ENCODE measurements around the gene HEXD.
"Not testable (repeated sequence)": the region's sequence is repeated elsewhere in the genome, so short reads cannot be mapped to it uniquely, and the experiment has no call there.

HEXD gene

DNA sequence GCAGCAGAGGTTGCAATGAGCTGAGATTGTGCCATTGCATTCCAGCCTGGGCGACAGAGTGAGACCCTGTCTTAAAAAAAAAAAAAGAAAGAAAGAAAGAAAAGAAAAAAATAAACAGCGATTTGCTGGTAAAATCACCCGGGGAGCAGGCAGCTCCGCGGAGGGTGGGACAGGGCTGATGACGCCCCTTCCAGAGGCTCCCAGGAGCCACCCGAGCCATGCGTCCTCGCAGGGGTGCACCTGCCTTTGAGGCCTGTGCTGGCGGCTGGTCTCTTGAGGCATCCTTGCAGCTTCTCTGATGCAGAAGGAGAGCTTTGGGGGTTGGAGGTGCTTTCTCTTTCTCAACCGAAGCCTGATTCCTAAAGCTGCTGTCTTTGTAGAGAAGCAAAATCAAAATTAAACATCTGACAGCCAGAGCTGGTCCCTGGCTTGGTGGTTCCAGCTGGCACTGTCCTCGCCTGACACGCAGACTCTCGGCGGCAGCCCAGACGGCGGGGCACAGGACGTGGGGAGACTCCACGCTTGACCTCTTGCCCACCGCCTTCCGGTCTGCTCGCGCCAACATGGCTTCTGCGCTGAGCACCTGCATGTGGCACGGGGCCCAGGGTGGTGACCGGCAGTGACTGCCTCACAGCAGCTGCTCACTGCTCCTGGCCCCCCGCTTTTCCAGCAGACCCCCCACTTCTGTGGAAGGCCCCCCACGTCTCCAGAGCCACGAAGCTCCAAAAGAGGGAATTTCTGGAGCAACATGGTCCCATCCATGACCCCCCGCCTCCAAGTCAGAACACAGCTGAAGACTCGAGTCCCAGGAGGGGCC is 40.0 kb upstream of the HEXD start:
- TF ChIP-seq FOXK2 (IDR thresholded peaks at IDR 0.05) (no peak), L3MBTL2 (conservative IDR thresholded peaks at IDR 0.05) (no peak)
- TF ChIP-seq, protein P1, sequence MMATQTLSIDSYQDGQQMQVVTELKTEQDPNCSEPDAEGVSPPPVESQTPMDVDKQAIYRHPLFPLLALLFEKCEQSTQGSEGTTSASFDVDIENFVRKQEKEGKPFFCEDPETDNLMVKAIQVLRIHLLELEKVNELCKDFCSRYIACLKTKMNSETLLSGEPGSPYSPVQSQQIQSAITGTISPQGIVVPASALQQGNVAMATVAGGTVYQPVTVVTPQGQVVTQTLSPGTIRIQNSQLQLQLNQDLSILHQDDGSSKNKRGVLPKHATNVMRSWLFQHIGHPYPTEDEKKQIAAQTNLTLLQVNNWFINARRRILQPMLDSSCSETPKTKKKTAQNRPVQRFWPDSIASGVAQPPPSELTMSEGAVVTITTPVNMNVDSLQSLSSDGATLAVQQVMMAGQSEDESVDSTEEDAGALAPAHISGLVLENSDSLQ (IDR thresholded peaks at IDR 0.05) = no peak
- CTCF ChIA-PET = interaction anchor here (1.0 to 1.3 kb wide), 2 partner anchors 12 to 172 kb away, joined by 3 read pairs; no protein-coding TSS in a partner anchor
- POLR2A ChIA-PET = interaction anchor here (1.0 to 1.4 kb wide), 3 partner anchors 10 to 16 kb away, joined by 3 to 4 read pairs (median 3); no protein-coding TSS in a partner anchor
- DNase-seq (ENCODE audit: extremely low spot score) = no peak

DNA sequence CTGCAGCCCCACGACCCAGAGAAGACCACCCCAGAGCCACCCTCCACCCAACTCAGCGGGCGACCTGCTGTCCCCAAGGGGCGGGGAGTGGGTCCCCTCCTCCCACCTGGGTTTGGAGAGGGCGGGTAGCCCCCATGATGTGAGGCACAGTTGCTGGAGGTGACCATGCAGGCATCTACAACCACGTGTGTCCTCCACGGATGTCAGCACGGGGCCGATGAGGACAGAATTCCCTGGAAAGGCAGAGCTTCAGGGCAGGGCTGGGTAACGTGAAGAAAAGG is 39.5 kb upstream of the HEXD start:
- POLR2A ChIA-PET = interaction anchor here (1.0 to 1.4 kb wide), 3 partner anchors 11 to 16 kb away, joined by 3 to 4 read pairs (median 3); no protein-coding TSS in a partner anchor
- no peak for DNase-seq (ENCODE audit: extremely low spot score)
- TF ChIP-seq NFRKB (IDR thresholded peaks at IDR 0.05) (no peak), LEF1 (IDR thresholded peaks at IDR 0.05; ENCODE audit: borderline replicate concordance) (no peak), FOXM1 (IDR thresholded peaks at IDR 0.05; ENCODE audit: borderline replicate concordance) (no peak), SP1 (IDR thresholded peaks at IDR 0.05) (no peak), TARDBP (IDR thresholded peaks at IDR 0.05) (no peak)
- CTCF ChIA-PET = interaction anchor here (1.0 to 1.3 kb wide), 2 partner anchors 13 to 172 kb away, joined by 3 read pairs; no protein-coding TSS in a partner anchor

DNA sequence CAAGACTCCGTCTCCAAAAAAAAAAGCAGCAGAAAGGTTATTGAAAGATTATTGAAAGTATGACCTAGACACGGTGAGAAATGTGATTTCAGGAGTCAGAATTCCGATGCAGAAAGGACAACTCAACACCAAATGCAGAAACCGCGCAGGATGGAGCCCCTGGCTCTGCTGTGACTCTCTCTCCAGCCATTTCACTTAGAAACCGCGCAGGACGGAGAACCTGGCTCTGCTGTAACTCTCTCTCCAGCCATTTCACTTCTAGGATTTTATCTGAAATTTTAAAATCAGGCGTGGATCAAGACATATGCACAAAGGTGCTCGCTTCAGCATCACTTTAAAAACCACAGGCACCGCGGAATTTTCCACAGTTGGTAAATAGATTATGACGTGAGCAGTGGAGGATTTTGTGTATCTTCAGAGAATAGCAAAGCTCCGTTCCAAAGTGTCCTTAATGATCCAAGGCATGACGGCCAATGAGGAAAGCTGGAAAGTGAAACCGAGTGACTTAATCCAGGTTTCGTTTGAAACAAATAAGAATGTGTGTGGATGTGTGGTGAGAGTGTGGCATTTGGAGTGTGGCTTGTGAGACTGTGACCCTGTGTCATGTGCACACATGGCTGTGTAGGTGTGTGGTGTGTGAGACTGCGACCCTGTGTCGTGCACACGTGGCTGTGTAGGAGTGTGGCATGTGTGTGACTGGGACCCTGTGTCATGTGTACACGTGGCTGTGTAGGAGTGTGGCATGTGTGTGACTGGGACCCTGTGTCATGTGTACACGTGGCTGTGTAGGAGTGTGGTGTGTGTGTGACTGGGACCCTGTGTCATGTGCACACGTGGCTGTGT is 37.1 kb upstream of the HEXD start:
- TF ChIP-seq FOXM1 (IDR thresholded peaks at IDR 0.05; ENCODE audit: borderline replicate concordance) = no peak
- no peak for TF ChIP-seq L3MBTL2 (conservative IDR thresholded peaks at IDR 0.05)
- no peak for TF ChIP-seq SP1 (IDR thresholded peaks at IDR 0.05)
- no peak for TF ChIP-seq ELF4 (IDR thresholded peaks at IDR 0.05)
- no peak for DNase-seq (ENCODE audit: extremely low spot score)
- ChIA-PET POLR2A (no interaction called here), CTCF (no interaction called here)

DNA sequence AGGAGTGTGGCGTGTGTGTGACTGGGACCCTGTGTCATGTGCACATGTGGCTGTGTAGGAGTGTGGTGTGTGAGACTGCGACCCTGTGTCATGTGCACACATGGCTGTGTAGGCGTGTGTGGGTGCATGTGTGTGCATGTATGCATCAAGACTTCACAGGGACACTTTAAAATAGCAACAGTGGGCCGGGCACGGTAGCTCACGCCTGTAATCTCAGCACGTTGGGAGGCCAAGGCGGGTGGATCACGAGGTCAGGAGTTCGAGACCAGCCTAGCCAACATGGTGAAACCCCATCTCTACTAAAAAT is 36.5 kb upstream of the HEXD start:
- DNase-seq (ENCODE audit: extremely low spot score); CTCF ChIA-PET; POLR2A ChIA-PET: not testable (repeated sequence)

DNA sequence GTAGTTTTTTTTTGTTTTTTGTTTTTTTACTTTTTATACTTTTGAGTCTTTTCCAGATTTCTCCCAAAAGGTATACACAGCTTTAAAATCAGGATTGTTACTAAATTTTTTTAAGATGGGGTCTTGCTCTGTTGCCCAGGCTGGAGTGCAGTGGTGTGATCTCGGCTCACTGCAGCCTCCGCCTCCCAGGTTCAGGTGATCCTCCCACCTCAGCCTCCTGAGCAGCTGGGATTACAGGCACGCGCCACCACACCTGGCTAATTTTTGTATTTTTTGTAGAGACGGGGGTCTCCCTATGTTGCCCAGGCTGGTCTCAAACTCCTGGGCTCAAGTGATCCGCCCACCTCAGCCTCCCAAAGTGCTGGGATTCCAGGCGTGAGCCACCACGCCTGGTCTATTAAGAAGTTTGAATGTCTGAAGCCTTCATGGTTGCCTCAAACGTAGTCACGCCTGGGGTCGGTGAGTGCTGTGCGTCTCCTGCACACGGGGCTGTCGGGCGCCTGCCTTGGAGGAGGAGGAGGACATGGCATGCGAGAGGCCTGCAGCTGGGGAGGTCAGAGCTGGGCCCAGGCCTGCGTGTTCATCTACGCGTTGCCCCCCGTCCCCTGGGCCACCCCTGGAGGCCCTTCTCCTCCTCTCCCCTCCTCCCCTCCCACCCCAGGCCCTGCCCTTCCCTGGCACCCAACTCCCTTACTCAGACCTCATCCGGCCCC is 35.8 kb upstream of the HEXD start:
- CTCF ChIA-PET; POLR2A ChIA-PET; DNase-seq (ENCODE audit: extremely low spot score): not testable (repeated sequence)

DNA sequence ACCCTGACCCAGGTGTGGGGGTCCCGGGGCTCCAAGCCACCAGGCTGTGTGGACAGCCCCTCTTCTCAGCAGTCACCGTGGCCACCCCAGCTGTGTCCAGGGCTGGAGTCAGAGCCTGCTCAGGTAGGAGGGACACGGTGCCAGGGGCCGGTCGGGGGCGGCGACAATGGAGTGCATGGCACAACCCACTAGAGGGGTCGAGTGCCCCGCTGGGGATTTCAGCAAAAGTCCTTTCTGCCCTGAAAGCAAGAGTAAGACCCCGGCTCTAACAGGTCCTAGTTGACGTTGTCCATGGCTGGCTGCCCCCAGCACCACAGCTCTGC is 35.3 kb upstream of the HEXD start:
- no peak for DNase-seq (ENCODE audit: extremely low spot score)
- no peak for TF ChIP-seq CTBP1 (IDR thresholded peaks at IDR 0.05; ENCODE audit: borderline replicate concordance)
- no peak for TF ChIP-seq FOXM1 (IDR thresholded peaks at IDR 0.05; ENCODE audit: borderline replicate concordance)
- TF ChIP-seq NFRKB (IDR thresholded peaks at IDR 0.05) = no peak
- no peak for TF ChIP-seq FOXA1 (IDR thresholded peaks at IDR 0.05)
- TF ChIP-seq TARDBP (IDR thresholded peaks at IDR 0.05) = no peak
- TF ChIP-seq ARNT (IDR thresholded peaks at IDR 0.05) = no peak
- no peak for TF ChIP-seq ELF4 (IDR thresholded peaks at IDR 0.05)
- TF ChIP-seq HDGF (IDR thresholded peaks at IDR 0.05; ENCODE audit: borderline replicate concordance) = no peak
- no peak for TF ChIP-seq BHLHE40 (IDR thresholded peaks at IDR 0.05; ENCODE audit: borderline replicate concordance)
- no peak for TF ChIP-seq ZNF384 (IDR thresholded peaks at IDR 0.05)
- no peak for TF ChIP-seq L3MBTL2 (conservative IDR thresholded peaks at IDR 0.05)
- no peak for TF ChIP-seq LEF1 (IDR thresholded peaks at IDR 0.05; ENCODE audit: borderline replicate concordance)
- TF ChIP-seq SP1 (IDR thresholded peaks at IDR 0.05) = no peak
- TF ChIP-seq SUZ12 (IDR thresholded peaks at IDR 0.05) = no peak
- TF ChIP-seq FOXK2 (IDR thresholded peaks at IDR 0.05) = no peak
- ChIA-PET CTCF (no interaction called here), POLR2A (no interaction called here)

DNA sequence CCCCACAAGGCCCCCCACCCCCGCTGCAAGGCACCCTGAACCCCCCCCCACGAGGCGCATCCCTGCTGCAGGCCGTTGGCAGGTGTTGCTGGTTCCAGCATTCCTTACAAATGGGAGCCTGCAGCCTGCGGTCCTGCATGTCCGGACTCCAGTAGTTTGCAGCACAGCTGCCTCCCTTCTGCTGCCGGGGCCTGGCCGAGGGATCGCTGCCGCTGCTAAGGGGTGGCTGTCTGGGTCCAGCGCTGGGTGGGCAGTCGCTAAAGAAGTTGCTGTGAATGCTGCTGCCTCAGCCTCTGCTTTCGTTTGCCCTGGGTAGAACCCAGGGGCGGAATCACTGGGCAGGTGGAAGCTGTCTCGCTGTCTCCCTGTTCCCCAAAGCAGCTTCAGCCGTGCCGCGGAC is 34.7 kb upstream of the HEXD start:
- POLR2A ChIA-PET = interaction anchor here (0.8 kb wide), 1 partner anchor 13 kb away, joined by 3 read pairs; no protein-coding TSS in a partner anchor
- no peak for DNase-seq (ENCODE audit: extremely low spot score)
- CTCF ChIA-PET = no interaction called here

More for the DNA sequence above, 34.7 kb upstream of the HEXD start:
- TF ChIP-seq FOXA1 (IDR thresholded peaks at IDR 0.05) (no peak), NFRKB (IDR thresholded peaks at IDR 0.05) (no peak), ELF4 (IDR thresholded peaks at IDR 0.05) (no peak), SP1 (IDR thresholded peaks at IDR 0.05) (no peak), BHLHE40 (IDR thresholded peaks at IDR 0.05; ENCODE audit: borderline replicate concordance) (no peak), TARDBP (IDR thresholded peaks at IDR 0.05) (no peak), CTBP1 (IDR thresholded peaks at IDR 0.05; ENCODE audit: borderline replicate concordance) (no peak), LEF1 (IDR thresholded peaks at IDR 0.05; ENCODE audit: borderline replicate concordance) (no peak), HDGF (IDR thresholded peaks at IDR 0.05; ENCODE audit: borderline replicate concordance) (no peak), ARNT (IDR thresholded peaks at IDR 0.05) (no peak), ZNF384 (IDR thresholded peaks at IDR 0.05) (no peak), L3MBTL2 (conservative IDR thresholded peaks at IDR 0.05) (no peak), FOXK2 (IDR thresholded peaks at IDR 0.05) (no peak), FOXM1 (IDR thresholded peaks at IDR 0.05; ENCODE audit: borderline replicate concordance) (no peak), SUZ12 (IDR thresholded peaks at IDR 0.05) (no peak)
- TF ChIP-seq, protein P1 (IDR thresholded peaks at IDR 0.05) = no peak

Measured in HEK293T (cell line).